ENCODE results near the gene MOSPD2.
A peak's percentile ranks its signal among the peaks of the same experiment; 100 is the strongest.

Gene MOSPD2

GRCh38 chrX:14872851-14873675, at the start of gene MOSPD2, which contains the start of gene FANCB:
TSS of gene MOSPD2 (plus strand) at chrX:14873421. CDS start at chrX:14873529, 108 bp downstream.
TSS of gene FANCB (minus strand) at chrX:14873069. CDS start at chrX:14865510, 7,559 bp downstream.
- peak; percentile 75 to 90 (median 87) for DNase-seq (ENCODE audit: low read depth in 3 of 3)

- DNase-seq (ENCODE audit: low read depth in 3 of 3), result no peak
These were observed 47.4 kb upstream of the MOSPD2 start for GRCh38 chrX:14825851-14826250.

- no peak for DNase-seq (ENCODE audit: low read depth in 3 of 3)
These were observed 46.9 kb upstream of the MOSPD2 start for GRCh38 chrX:14826319-14826718.

- no peak for DNase-seq (ENCODE audit: low read depth in 3 of 3)
These were observed 43.6 kb upstream of the MOSPD2 start for GRCh38 chrX:14829643-14830042.

- no peak for DNase-seq (ENCODE audit: low read depth in 3 of 3)
These were observed 41.1 kb upstream of the MOSPD2 start for GRCh38 chrX:14832151-14832550.

GRCh38 chrX:14832586-14832985, 40.6 kb upstream of the MOSPD2 start:
- DNase-seq (ENCODE audit: low read depth in 3 of 3), result no peak

- DNase-seq (ENCODE audit: low read depth in 3 of 3), result no peak
These were observed 36.1 kb upstream of the MOSPD2 start for GRCh38 chrX:14837155-14837554.

GRCh38 chrX:14843666-14844065, 29.6 kb upstream of the MOSPD2 start:
- no peak for DNase-seq (ENCODE audit: low read depth in 3 of 3)

GRCh38 chrX:14851526-14851925, 21.7 kb upstream of the MOSPD2 start:
- DNase-seq (ENCODE audit: low read depth in 3 of 3), result no peak

DNA sequence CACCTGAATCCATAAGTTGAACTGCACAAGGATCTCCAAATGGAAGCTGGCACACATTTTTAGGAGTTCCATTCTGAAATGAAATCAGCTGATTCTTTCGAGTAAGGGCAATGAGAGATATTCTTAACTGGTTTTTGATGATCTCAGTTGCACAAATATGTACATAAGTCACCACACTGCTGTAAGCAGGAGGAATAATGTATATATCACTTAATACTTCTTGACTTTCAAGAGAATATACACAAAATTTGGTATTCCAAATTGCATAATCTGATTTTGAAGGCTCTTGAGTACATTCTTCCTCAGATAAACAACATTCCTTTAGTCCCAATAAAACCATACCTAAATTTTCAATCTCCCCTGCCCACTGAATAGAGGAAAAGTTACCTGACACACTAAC, 8.6 kb upstream of the MOSPD2 start:
- no peak for DNase-seq (ENCODE audit: low read depth in 3 of 3)

DNA sequence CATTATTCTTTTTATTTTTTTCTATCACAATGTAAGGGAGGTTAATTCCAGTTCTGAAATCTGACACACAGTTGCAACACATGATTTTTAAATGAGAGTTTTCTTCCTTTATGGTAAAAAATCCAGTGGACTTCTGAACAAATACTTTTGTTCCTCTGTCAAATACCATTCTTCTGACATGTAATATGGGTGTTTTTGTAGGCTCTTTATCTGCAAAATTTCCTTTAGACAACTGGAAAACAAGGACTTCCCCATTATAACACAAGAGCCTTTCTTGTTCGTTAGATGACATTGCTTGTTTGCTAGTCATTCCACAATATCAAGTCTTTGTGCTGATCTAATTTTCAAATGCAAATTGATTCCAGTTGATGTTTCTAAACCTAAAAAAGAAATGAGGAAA, 8.0 kb upstream of the MOSPD2 start:
- DNase-seq (ENCODE audit: low read depth in 3 of 3), result no peak

GRCh38 chrX:14871767-14872166, 1.5 kb upstream of the MOSPD2 start:
- no peak for DNase-seq (ENCODE audit: low read depth in 3 of 3)

GRCh38 chrX:14872355-14872754, 866 bp upstream of the MOSPD2 start:
- DNase-seq (ENCODE audit: low read depth in 3 of 3), result no peak

DNA sequence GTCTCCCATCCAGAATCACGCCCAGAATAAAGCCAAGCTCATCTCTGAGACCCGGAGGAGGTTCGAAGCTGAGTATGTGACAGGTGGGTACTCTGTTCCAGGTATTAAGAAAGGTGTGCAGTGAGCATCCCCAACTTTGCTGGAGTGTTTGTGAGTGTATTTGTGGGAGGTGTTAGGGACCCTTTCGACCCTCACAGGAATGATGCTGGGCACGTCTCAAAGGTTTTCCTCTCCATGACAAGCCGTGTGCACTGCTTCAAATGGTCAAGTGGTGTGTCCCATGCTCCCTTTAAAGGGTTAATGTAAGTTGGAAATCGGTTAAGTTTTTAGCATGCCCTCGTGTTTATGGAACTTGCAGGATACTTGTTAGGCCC, 442 bp downstream of the MOSPD2 start:
- DNase-seq (ENCODE audit: low read depth in 3 of 3), result no peak

GRCh38 chrX:14875624-14876023, 2.4 kb downstream of the MOSPD2 start:
- no peak for DNase-seq (ENCODE audit: low read depth in 3 of 3)

DNA sequence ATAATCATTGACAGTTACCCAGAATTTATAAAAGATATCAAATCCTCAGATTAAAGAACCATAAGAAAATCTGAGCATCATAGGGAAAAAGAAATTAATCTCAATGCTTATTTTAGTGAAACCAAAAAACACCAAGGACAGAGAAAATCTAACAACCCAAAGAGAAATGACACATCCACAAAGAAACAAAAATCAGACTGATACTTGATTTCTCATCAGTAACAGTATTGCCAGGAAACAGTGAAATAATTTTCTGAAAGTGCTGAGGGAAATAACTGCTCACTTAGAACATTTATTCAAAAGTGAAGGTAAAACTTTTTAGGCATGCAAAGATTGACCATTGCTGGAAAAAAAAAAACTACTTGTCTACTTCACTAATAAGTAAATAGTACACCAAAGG, 10.6 kb downstream of the MOSPD2 start:
- no peak for DNase-seq (ENCODE audit: low read depth in 3 of 3)

DNA sequence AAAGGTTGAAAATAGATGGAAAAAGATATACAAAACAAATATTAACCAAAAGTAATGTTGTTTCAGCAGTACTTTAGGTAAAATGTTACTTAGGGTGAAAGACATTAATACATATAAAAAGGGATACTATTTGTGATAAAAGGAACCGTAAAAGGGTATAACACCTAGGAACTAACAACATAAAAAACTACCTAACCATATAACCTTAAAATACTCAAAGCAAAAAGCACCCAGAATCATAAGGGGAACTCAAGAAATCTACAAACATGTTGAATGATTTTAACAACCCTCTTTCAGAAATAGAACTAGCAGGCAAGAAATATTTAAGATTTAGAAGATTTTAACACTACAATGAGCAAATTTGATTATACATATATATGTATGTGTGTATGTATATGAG, 11.5 kb downstream of the MOSPD2 start:
- DNase-seq (ENCODE audit: low read depth in 3 of 3), result no peak

DNA sequence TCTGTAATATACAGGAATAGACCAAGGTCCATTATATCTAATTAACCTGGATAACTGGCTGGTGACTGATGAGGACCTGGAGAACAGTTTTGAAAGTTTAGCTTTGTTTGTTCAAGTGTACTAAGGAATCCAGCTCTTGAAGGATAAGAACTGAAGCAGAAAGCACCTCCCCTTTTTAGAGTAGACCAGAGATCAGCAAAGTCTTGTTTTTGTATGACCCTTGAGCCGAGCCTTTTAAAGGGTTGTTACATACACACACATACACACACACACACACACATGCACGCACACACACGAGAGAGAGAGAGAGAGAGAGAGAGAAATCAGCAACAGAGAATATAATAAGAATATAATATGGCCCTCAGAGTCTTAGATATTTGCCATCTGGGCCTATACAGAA, 13.0 kb downstream of the MOSPD2 start:
- DNase-seq (ENCODE audit: low read depth in 3 of 3), result no peak

DNA sequence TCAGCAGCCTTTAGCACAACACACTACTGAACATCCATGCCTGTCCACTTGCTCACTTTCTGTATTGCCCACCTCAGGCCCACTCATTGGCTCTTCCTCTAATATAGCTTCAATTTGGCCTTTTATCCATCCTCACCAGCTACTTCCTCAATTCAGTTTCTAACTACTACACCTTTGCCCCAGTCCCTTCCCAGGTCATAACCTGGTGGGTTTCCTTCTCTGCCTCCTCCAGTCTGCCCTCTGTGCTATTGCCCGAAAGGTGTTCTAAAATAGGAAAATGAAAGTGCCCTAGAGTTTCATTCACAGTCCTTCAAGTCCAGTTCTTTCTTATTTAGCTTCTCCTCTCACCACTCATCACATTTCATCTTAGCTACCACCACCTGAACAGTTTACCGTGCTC, 23.1 kb downstream of the MOSPD2 start:
- no peak for DNase-seq (ENCODE audit: low read depth in 3 of 3)

- DNase-seq (ENCODE audit: low read depth in 3 of 3), result no peak
These were observed 23.8 kb downstream of the MOSPD2 start for GRCh38 chrX:14897042-14897441.

GRCh38 chrX:14899607-14900006, 26.4 kb downstream of the MOSPD2 start:
- no peak for DNase-seq (ENCODE audit: low read depth in 3 of 3)

- no peak for DNase-seq (ENCODE audit: low read depth in 3 of 3)
These were observed 29.3 kb downstream of the MOSPD2 start for GRCh38 chrX:14902537-14902936.

DNA sequence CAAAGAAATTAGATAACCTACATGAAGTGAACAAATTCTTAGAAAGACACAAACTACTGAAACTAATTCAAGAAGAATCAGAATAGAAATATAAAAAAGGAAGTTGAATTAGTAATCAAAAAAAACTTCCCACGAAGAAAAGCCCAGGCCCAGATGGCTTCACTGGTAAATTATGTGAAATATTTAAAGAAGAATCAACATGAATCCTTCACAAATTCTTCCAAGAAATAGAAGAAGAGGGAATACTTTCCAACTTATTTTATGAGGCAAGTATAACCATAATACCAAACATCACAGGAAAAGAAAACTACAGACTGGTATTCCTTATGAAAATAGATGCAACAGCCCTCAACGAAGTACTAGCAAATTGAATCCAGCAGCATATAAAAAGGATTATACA, 30.7 kb downstream of the MOSPD2 start:
- DNase-seq (ENCODE audit: low read depth in 3 of 3), result no peak

GRCh38 chrX:14913241-14913640, 40.0 kb downstream of the MOSPD2 start:
- no peak for DNase-seq (ENCODE audit: low read depth in 3 of 3)

All from stimulated activated CD4-positive, alpha-beta T cell treated with anti-CD3 and anti-CD28 coated beads, TNF-alpha, amount 100 ng/mL, for 4 hours (primary cell).